Measurements from ENCODE around the gene ZIC5.

Gene ZIC5

GRCh38 chr13:99935772-99936171 lies 35.8 kb downstream of the ZIC5 start:
- no peak for DNase-seq (ENCODE audit: low read depth in 2 of 2, low spot score in 1 of 2)

- DNase-seq (ENCODE audit: low read depth in 2 of 2, low spot score in 1 of 2): no peak
Observed at GRCh38 chr13:99932912-99933311, 38.7 kb downstream of the ZIC5 start.

GRCh38 chr13:99930925-99931324 lies 40.6 kb downstream of the ZIC5 start:
- DNase-seq (ENCODE audit: low read depth in 2 of 2, low spot score in 1 of 2): no peak

- no peak for DNase-seq (ENCODE audit: low read depth in 2 of 2, low spot score in 1 of 2)
Observed at GRCh38 chr13:99929866-99930265, 41.7 kb downstream of the ZIC5 start.

GRCh38 chr13:99926014-99926731 lies 45.4 kb downstream of the ZIC5 start:
- no peak for DNase-seq (ENCODE audit: low read depth in 2 of 2, low spot score in 1 of 2)

- DNase-seq (ENCODE audit: low read depth in 2 of 2, low spot score in 1 of 2): no peak
Observed at GRCh38 chr13:99923877-99924582, 47.5 kb downstream of the ZIC5 start.

- no peak for DNase-seq (ENCODE audit: low read depth in 2 of 2, low spot score in 1 of 2)
Observed at GRCh38 chr13:99922631-99923404, 48.7 kb downstream of the ZIC5 start.

- no peak for DNase-seq (ENCODE audit: low read depth in 2 of 2, low spot score in 1 of 2)
Observed at GRCh38 chr13:99919132-99919531, 52.4 kb downstream of the ZIC5 start.

- DNase-seq (ENCODE audit: low read depth in 2 of 2, low spot score in 1 of 2): no peak
Observed at GRCh38 chr13:99916366-99917103, 55.0 kb downstream of the ZIC5 start.

- DNase-seq (ENCODE audit: low read depth in 2 of 2, low spot score in 1 of 2): no peak
Observed at GRCh38 chr13:99913167-99913566, 58.4 kb downstream of the ZIC5 start.
